ENCODE data around the gene USF1.

USF1 gene, protein sequence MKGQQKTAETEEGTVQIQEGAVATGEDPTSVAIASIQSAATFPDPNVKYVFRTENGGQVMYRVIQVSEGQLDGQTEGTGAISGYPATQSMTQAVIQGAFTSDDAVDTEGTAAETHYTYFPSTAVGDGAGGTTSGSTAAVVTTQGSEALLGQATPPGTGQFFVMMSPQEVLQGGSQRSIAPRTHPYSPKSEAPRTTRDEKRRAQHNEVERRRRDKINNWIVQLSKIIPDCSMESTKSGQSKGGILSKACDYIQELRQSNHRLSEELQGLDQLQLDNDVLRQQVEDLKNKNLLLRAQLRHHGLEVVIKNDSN

GRCh38 chr1:161045736-161046604 is at the start of gene USF1:
TSS of gene USF1 (minus strand) at chr1:161045977. CDS start at chr1:161043275, 2,702 bp downstream.
- peak; percentile 93 for DNase-seq

- no peak for DNase-seq
Measured at GRCh38 chr1:161095230-161095629, 49.5 kb upstream of the USF1 start.

GRCh38 chr1:161094481-161094880 is 48.7 kb upstream of the USF1 start:
- no peak for DNase-seq

GRCh38 chr1:161092621-161093028 is 46.8 kb upstream of the USF1 start:
- no peak for DNase-seq

DNA sequence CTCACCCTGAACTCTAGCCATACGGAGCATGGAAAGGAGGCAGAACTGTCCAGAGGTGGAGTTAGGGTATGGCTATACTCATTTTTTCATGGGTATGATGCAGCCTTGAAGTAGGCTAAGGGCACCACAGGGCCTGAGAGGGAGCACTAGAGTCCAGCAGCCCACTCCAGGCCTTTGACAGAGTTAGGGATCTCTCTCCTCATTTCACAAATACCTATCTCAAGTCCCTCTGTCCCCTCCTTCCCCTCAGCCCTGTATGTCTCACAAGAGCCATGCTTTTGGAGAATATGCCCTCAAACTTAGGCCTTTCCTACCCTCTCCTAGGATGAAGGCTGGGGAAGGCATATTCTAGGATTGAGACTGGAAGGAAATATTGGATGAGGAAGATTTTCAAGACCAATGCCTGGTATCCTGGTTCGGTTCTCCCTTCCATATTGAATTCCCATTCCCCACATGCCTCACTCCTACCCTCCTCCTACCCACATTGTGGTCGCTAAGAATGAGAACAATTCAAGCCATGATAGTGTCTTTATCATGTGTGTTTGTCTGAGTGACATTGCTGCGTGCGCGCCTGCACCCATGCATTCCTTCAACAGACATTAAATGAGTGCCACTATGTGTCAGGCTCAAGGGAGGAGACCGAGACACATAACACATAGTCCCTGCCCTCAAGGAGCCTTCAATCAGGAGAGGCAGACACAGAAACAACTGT is 46.2 kb upstream of the USF1 start:
- no peak for DNase-seq

- DNase-seq: no peak
Measured at GRCh38 chr1:161091093-161091492, 45.3 kb upstream of the USF1 start.

GRCh38 chr1:161090617-161091016 is 44.8 kb upstream of the USF1 start:
- no peak for DNase-seq

DNA sequence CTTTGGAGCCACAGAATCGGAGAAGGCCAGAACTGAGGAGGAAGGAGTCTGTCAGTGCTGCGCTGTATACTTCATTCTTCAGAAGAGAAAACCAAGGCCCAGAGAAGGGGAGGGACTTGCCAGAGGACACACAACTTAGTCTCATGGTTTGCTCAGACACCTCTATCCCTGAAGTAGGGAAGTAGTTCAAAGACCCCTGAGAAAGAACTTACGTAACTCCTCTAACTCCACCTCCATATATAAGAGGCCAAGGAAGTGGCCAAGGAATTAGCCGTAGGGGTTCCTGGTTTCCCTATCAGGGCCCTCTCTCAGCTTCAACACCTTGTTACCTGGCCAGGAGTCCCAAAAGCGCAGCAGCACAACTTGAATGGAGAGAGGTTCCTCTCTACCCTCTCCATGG is 44.2 kb upstream of the USF1 start:
- no peak for DNase-seq

DNA sequence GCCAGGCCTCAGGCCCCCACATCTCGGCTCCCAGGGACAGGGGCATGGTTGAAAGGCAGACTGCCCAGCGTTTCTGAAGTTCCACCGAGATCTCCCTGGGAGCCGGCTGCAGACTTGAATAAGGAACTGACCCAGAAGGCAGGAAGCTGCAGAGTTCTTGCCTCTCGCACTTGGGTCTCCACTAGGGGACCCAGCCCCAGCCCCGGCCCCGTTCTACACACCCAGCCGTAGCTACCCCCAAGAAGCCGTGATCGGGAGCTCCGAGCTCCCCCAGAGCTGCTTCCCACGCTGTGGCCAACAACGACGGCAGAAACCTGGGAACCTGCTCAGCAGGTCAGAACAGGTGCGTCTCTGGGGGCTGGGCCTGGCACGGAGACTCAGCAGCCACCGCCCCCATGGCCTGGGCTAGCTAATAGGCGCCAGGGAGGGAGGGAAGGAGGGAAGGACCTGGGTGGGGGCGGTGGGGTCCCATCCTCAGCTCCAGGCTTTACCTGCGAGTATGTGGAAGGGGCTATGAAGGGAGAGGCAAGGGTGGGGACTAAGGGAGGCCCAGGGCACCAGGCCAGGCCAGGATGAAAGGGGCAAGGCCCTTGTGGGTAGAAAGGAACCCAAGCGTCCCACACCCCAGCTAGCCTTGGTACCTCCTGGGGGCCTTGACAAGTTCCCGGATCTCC is 43.6 kb upstream of the USF1 start, which contains the start of gene NECTIN4:
NECTIN4 (minus strand) TSS at position 308 of the 674 bp plus-strand sequence; CDS start at position 46, 262 bp downstream.
- DNase-seq: no peak

- DNase-seq: no peak
Measured at GRCh38 chr1:161088587-161089110, 42.9 kb upstream of the USF1 start.

DNA sequence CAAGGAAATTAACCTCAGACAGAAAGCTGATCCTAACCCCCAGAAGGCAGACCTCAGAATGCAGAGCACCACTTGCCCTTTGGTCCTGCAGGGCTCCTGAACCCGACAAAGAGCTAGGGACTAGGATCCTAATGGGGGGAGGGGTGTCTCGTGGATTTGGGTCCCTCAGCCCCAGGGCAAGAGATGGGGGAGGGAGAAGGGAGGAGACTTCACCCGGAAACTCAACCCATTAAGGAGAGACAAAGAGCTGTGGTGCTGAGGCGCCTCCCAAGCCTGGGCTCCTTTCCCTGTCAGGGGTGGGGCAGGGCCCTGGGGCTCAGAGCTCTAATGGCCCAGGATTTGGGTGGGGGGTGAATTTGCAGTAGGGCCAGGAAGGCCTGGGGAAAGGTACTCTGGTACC is 40.7 kb upstream of the USF1 start:
- no peak for DNase-seq

- no peak for DNase-seq
Measured at GRCh38 chr1:161085165-161085564, 39.4 kb upstream of the USF1 start.

DNA sequence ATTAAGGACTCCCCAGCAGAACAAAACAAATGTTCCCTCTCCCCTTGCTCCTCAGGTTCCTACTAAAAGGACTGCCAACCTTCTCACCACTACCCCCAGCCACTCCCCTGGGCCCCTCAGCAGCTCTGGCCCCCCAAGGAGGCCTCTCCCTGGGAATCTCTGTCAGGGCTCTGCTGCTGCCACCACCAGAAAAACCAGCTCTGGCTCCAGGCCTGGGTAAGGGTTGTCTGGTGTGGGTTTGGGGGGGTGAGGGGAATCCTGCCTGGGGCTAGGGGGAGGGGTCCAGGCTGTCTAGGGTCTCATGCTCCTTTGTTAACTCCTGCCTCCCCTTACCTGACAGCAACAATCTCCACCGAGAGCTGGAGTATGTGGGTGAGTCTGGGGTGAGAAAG is 38.8 kb upstream of the USF1 start:
- DNase-seq: no peak

GRCh38 chr1:161083748-161084596 is 38.2 kb upstream of the USF1 start:
- no peak for DNase-seq

DNA sequence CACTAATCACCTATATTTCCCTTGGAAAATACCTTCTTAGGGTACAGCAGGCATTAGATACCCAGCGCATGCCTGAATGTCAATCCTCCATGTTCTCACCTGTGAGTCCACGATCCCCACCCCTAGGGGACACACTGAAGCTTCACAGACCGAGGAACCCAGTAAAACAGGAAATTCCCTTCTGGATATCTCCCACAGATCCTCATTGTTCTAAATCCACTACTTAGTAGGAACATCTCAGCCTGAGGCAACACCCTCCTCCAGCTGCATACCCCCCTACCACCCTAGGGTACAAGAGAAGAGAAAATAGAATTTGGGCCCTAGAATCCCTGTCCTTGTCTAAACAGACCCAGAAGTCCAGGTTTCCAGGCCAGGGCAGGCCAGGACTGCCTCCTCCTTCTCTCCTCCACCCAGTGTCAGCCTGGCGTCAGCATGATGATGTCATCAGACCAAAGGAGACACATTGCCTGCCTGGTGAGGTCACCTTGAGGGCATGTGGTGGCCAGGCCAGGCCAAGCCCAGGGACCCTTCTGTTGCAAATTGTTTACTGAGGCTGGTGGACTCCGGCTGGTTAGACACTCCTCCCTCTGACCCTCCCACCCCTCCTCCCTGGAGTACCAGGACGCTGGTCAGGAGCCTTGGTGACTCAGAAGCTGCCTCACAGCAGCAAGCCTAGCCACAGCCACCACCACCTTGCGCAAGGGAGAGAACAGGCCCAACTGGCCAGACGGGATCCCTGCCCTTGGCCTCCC is 37.4 kb upstream of the USF1 start:
- DNase-seq: peak; percentile 81

GRCh38 chr1:161082483-161082882 is 36.7 kb upstream of the USF1 start:
- DNase-seq: no peak

GRCh38 chr1:161081519-161081918 is 35.7 kb upstream of the USF1 start:
- DNase-seq: no peak

GRCh38 chr1:161080441-161081405 is 34.9 kb upstream of the USF1 start:
- DNase-seq: no peak

DNA sequence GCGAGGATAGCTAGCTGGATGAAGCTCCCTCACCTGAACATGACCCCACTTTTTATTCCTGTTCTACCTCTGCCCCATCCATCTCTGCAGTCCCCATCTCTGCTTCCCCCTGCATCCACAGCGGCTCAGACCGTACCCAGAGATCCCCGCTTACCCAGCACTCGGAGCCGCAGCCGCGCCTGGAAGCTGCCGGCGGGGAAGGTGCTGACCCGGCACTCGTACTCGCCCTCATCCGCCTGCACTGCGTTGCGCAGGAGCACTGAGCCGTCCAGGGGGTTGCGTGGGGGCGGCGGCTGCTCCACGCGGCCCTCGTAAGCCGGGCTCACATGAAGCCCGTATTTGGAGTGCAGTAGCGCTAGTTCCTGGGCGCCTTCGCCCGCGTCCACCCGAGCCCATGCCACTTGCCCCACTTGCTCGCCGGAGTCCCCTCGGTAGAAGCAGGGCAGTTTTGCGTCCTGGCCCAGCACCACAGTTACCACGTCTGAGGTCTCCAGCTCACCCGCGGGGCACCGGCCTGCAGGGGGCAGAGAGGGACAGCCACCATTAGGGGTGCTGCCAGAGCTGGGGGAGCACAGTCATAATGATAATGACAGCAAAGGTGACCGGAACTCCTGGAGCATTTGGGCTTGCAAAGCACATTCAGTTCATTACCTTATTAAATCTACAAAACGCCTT is 33.8 kb upstream of the USF1 start:
- DNase-seq: no peak

Data from CD4-positive, alpha-beta T cell treated with Interferon gamma for 1 hour (primary cell).